Esophagus muscularis mucosa (tissue), 4 donors: ENCODE data around the gene FAM111B.
"Not testable (repeated sequence)": the region's sequence is repeated elsewhere in the genome, so short reads cannot be mapped to it uniquely, and the experiment has no call there.

Experiments used
- EP300 ChIP-seq: sonication (generic); formaldehyde crosslinking; IDR thresholded peaks from one replicate; pipeline ENCODE4 v1.6.1; 2017; ENCODE audit warnings: antibody characterized with exemption
- POLR2A ChIP-seq: fragments of 450-650 bp; IDR thresholded peaks from one replicate; pipeline ENCODE4 v1.6.1; 2017; ENCODE audit warnings: antibody characterized with exemption, moderate library complexity, mild to moderate bottlenecking, low read depth
- POLR2AphosphoS5 ChIP-seq, 2 donors: sonication (generic); formaldehyde crosslinking; IDR thresholded peaks; one replicate each; pipeline ENCODE4 v1.6.1; 2017; ENCODE audit warnings: antibody characterized with exemption in 2 of 2
- TF ChIP-seq, protein P1 (sequence below), 3 experiments: fragments of 200-600 bp in 2 of 3; fragments of 450-650 bp in 1 of 3; sonication (generic) in 2 of 3; IDR thresholded peaks; one replicate each; pipeline ENCODE4 v1.5.1; 2017 to 2019; ENCODE audit warnings: antibody characterized with exemption in 3 of 3, mild to moderate bottlenecking in 2 of 3, moderate library complexity in 1 of 3

DNA sequence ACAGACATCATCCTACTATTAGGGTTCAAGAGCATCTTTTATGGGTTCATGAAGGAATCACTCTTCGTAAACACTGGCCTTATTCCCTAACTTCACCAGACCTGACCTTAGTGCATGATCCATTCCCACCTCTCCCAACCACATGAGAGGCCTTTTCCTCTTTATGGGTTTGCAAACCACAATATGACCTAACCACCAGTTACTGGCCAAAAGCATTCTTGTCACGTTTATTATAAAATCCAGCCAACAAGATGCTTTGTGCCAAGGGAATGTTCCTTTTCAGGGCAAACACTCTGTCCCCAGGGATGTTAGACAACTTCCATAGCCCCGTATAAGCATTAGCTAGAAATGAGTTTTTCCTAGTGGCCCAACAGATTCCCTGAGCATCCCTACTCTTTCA, 46.9 kb upstream of the FAM111B start:
- TF ChIP-seq, protein P1, sequence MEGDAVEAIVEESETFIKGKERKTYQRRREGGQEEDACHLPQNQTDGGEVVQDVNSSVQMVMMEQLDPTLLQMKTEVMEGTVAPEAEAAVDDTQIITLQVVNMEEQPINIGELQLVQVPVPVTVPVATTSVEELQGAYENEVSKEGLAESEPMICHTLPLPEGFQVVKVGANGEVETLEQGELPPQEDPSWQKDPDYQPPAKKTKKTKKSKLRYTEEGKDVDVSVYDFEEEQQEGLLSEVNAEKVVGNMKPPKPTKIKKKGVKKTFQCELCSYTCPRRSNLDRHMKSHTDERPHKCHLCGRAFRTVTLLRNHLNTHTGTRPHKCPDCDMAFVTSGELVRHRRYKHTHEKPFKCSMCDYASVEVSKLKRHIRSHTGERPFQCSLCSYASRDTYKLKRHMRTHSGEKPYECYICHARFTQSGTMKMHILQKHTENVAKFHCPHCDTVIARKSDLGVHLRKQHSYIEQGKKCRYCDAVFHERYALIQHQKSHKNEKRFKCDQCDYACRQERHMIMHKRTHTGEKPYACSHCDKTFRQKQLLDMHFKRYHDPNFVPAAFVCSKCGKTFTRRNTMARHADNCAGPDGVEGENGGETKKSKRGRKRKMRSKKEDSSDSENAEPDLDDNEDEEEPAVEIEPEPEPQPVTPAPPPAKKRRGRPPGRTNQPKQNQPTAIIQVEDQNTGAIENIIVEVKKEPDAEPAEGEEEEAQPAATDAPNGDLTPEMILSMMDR (IDR thresholded peaks at IDR 0.05) = not testable (repeated sequence)
- not testable (repeated sequence) for TF ChIP-seq POLR2A; EP300; POLR2AphosphoS5 (IDR thresholded peaks at IDR 0.05)
